Activated naive CD4-positive, alpha-beta T cell treated with anti-CD3 and anti-CD28 coated beads, Interleukin-2, amount 10 ng/mL, durations not matched to agents 5 hours and 36 hours (primary cell): Measurements from ENCODE around the gene PACRG. TPM values are rescaled to one million over a fixed set of nuclear protein-coding genes. Genes with fewer than 3 reads are reported as not detected.

ENCODE experiments used
- total RNA-seq, 2 experiments: library from RNA; stranded (reverse); gene quantifications; one replicate each; pipeline ENCODE4 v1.2.3, GENCODE V29; 2021

Gene PACRG
- total RNA-seq = under 1 TPM in 1 of 2 experiments, not detected in 1; 0.76 TPM

GRCh38 chr6:162727322-162728182, at the start of gene PACRG, which contains the start of gene PRKN:
Gene PACRG, plus strand, starts transcription at chr6:162727974.
Gene PRKN, minus strand, starts transcription at chr6:162727766.

Other genes with a start within 250 kb of the PACRG start
- under 1 TPM; 0.25 to 0.31 TPM for gene PRKN, start 208 bp upstream of the PACRG start, total RNA-seq